DOHH2 (cell line): ENCODE results near the gene ANKRD22.
"Not testable (repeated sequence)": the region's sequence is repeated elsewhere in the genome, so short reads cannot be mapped to it uniquely, and the experiment has no call there.

Source experiments
- H3F3A ChIP-seq: fragments of 200-600 bp; sonication (generic), shearing (Covaris generic); 2 replicates; pipeline ENCODE4 v1.6.0; 2016; ENCODE audit warnings: antibody characterized with exemption, mild to moderate bottlenecking; ENCODE audit not compliant: control insufficient read depth, insufficient read depth
- H3K27ac ChIP-seq: fragments of 200-600 bp; sonication (generic); 2 replicates; pipeline ENCODE4 v1.5.1; 2014; ENCODE audit warnings: low read depth, mild to moderate bottlenecking, low read length, moderate library complexity
- H3K27me3 ChIP-seq: fragments of 200-600 bp; sonication (generic); 2 replicates; pipeline ENCODE4 v1.6.1; 2014; ENCODE audit warnings: mild to moderate bottlenecking, low read length, mixed read lengths; ENCODE audit not compliant: control insufficient read depth
- H3K36me3 ChIP-seq: fragments of 200-600 bp; sonication (generic); 2 replicates; pipeline ENCODE4 v1.6.1; 2014; ENCODE audit warnings: mild to moderate bottlenecking, low read length, moderate library complexity, mixed read lengths; ENCODE audit not compliant: control insufficient read depth
- H3K4me1 ChIP-seq: fragments of 200-600 bp; sonication (generic); 2 replicates; pipeline ENCODE4 v1.6.1; 2014; ENCODE audit warnings: mild to moderate bottlenecking, low read length, mixed read lengths; ENCODE audit not compliant: control insufficient read depth
- H3K4me2 ChIP-seq: fragments of 200-600 bp; sonication (generic); 2 replicates; pipeline ENCODE4 v1.6.0; 2014; ENCODE audit warnings: mild to moderate bottlenecking, low read length, moderate library complexity
- H3K4me3 ChIP-seq: fragments of 200-600 bp; sonication (generic); 2 replicates; pipeline ENCODE4 v1.5.1; 2014; ENCODE audit warnings: mild to moderate bottlenecking, low read length, mixed read lengths
- H3K79me2 ChIP-seq: fragments of 200-600 bp; sonication (generic); 2 replicates; pipeline ENCODE4 v1.6.1; 2014; ENCODE audit warnings: mild to moderate bottlenecking, low read length, mixed read lengths; ENCODE audit not compliant: control insufficient read depth
- H3K9me2 ChIP-seq: fragments of 200-600 bp; sonication (generic); replicated peaks from 2 replicates; pipeline ENCODE4 v1.6.1; 2014; ENCODE audit warnings: mild to moderate bottlenecking, low read length, mixed read lengths; ENCODE audit not compliant: control insufficient read depth
- H3K9me3 ChIP-seq: fragments of 200-600 bp; sonication (generic); 2 replicates; pipeline ENCODE4 v1.6.1; 2014; ENCODE audit warnings: antibody characterized with exemption, low read length, mixed read lengths; ENCODE audit not compliant: control insufficient read depth, insufficient read depth
- H4K20me1 ChIP-seq: fragments of 200-600 bp; sonication (generic); 2 replicates; pipeline ENCODE4 v1.6.0; 2014; ENCODE audit warnings: low read depth, mild to moderate bottlenecking, antibody characterized with exemption, low read length, moderate library complexity; ENCODE audit not compliant: control insufficient read depth, insufficient read depth
- CTCF ChIP-seq: fragments of 200-600 bp; sonication (generic); IDR thresholded peaks from one replicate; pipeline ENCODE4 v1.5.1; 2014; ENCODE audit warnings: antibody characterized with exemption, mild to moderate bottlenecking, low read depth, low read length; ENCODE audit not compliant: poor library complexity, severe bottlenecking
- EZH2phosphoT487 ChIP-seq: fragments of 200-600 bp; sonication (generic); IDR thresholded peaks from 2 replicates; pipeline ENCODE4 v1.6.1; 2017; ENCODE audit warnings: borderline replicate concordance, mild to moderate bottlenecking, antibody characterized with exemption, low read length, moderate library complexity, mixed read lengths

ANKRD22 gene

GRCh38 chr10:88889559-88890337 lies 38.1 kb upstream of the ANKRD22 start:
- TF ChIP-seq EZH2phosphoT487 = no peak
- peak overlapping the region; percentile 98 for H3K4me2 ChIP-seq
- 0 out of 2 replicates have a peak, but pooled peaks cover 6% of the 10 kb centered on the region for H3K36me3 ChIP-seq
- H3K79me2 ChIP-seq = peaks cover 70% of the 10 kb centered on the region
- H3K4me1 ChIP-seq = peaks cover 73% of the 10 kb centered on the region
- H3F3A ChIP-seq = no peaks in the 10 kb centered on the region
- H3K9me3 ChIP-seq = no peaks in the 10 kb centered on the region
- no peaks in the 10 kb centered on the region for H3K27me3 ChIP-seq
- no peaks in the 10 kb centered on the region for H4K20me1 ChIP-seq
- no peak overlapping the region for H3K27ac ChIP-seq
- peak overlapping the region; percentile 31 for H3K4me3 ChIP-seq
- H3K9me2 ChIP-seq = no peaks in the 10 kb centered on the region

GRCh38 chr10:88888810-88889445 lies 37.3 kb upstream of the ANKRD22 start:
- Histone ChIP-seq H3K36me3 (0 out of 2 replicates have a peak, but pooled peaks cover 2% of the 10 kb centered on the region), H3K27me3 (no peaks in the 10 kb centered on the region), H3K4me1 (peaks cover 82% of the 10 kb centered on the region), H3K4me3 (no peak overlapping the region), H3K27ac (no peak overlapping the region), H4K20me1 (no peaks in the 10 kb centered on the region), H3K9me3 (no peaks in the 10 kb centered on the region), H3K9me2 (no peaks in the 10 kb centered on the region), H3K4me2 (peak overlapping the region; percentile 98), H3F3A (no peaks in the 10 kb centered on the region), H3K79me2 (peaks cover 77% of the 10 kb centered on the region)
- TF ChIP-seq CTCF = no peak
- no peak for TF ChIP-seq EZH2phosphoT487

- Histone ChIP-seq H3K9me3 (no peaks in the 10 kb centered on the region), H3K79me2 (peaks cover 92% of the 10 kb centered on the region), H4K20me1 (no peaks in the 10 kb centered on the region), H3K4me1 (peaks cover 100% of the 10 kb centered on the region), H3K4me3 (peak overlapping the region; percentile 73), H3K36me3 (peaks cover 18% of the 10 kb centered on the region), H3K27ac (peak overlapping the region; percentile 67), H3F3A (peaks cover 4% of the 10 kb centered on the region; the same call in 1 of the 2 replicates), H3K9me2 (no peaks in the 10 kb centered on the region), H3K4me2 (peak overlapping the region; percentile 98), H3K27me3 (no peaks in the 10 kb centered on the region)
- TF ChIP-seq EZH2phosphoT487 (no peak), CTCF (no peak)
These were observed 34.9 kb upstream of the ANKRD22 start for GRCh38 chr10:88886557-88886956.

- H3K9me2 ChIP-seq = no peaks in the 10 kb centered on the region
- H3K4me2 ChIP-seq = peak overlapping the region; percentile 98
- H3K4me1 ChIP-seq = peaks cover 86% of the 10 kb centered on the region
- H3F3A ChIP-seq = peaks cover 8% of the 10 kb centered on the region
- H3K27ac ChIP-seq = peak overlapping the region; percentile 57
- no peaks in the 10 kb centered on the region for H3K9me3 ChIP-seq
- no peak for TF ChIP-seq CTCF
- no peak for TF ChIP-seq EZH2phosphoT487
- no peaks in the 10 kb centered on the region for H4K20me1 ChIP-seq
- H3K79me2 ChIP-seq = peaks cover 76% of the 10 kb centered on the region
- peak overlapping the region; percentile 87 for H3K4me3 ChIP-seq
- H3K27me3 ChIP-seq = no peaks in the 10 kb centered on the region
- peaks cover 27% of the 10 kb centered on the region for H3K36me3 ChIP-seq
These were observed 31.8 kb upstream of the ANKRD22 start for GRCh38 chr10:88883448-88883809.

- Histone ChIP-seq H3K27ac (peak overlapping the region; percentile 84), H3K4me1 (peaks cover 85% of the 10 kb centered on the region), H3K4me3 (peak overlapping the region; percentile 87)
These were observed 31.2 kb upstream of the ANKRD22 start for GRCh38 chr10:88882646-88883447.

More at GRCh38 chr10:88882646-88883447, 31.2 kb upstream of the ANKRD22 start:
- Histone ChIP-seq H3K4me2 (peak overlapping the region; percentile 98), H3K79me2 (peaks cover 70% of the 10 kb centered on the region), H3K36me3 (peaks cover 27% of the 10 kb centered on the region)
- not testable (repeated sequence) for H3K9me2 ChIP-seq, H4K20me1 ChIP-seq, H3F3A ChIP-seq, H3K27me3 ChIP-seq, H3K9me3 ChIP-seq
